Measurements from ENCODE around the gene BBS12. TPM values are rescaled to one million over a fixed set of nuclear protein-coding genes. Genes with fewer than 3 reads are reported as not detected.

The BBS12 gene
- total RNA-seq, 2 experiments from 2014 or later = 1.8 to 3.2 TPM

- BruUV-seq (replicated peaks) = no TSS peak
- Histone ChIP-seq H3K36me3 (ENCODE audit: insufficient read depth, low read length) (no peaks in the 10 kb centered on the region), H3K9me3 (ENCODE audit: low read length) (no peaks in the 10 kb centered on the region), H3K79me2 (ENCODE audit: insufficient read depth, low read depth, low read length) (no peaks in the 10 kb centered on the region), H4K20me1 (ENCODE audit: insufficient read depth, low read length) (no peaks in the 10 kb centered on the region), H3K4me3 (ENCODE audit: low read depth, low read length, poor library complexity, severe bottlenecking) (no peak overlapping the region), H3K4me2 (ENCODE audit: low read length) (no peak overlapping the region), H3K9me2 (ENCODE audit: insufficient read depth, low read length) (no peaks in the 10 kb centered on the region), H2AFZ (ENCODE audit: low read length) (no peak overlapping the region), H3K4me1 (ENCODE audit: insufficient read depth, low read length, poor library complexity, severe bottlenecking) (no peaks in the 10 kb centered on the region), H3K27ac (ENCODE audit: low read depth, low read length, poor library complexity, severe bottlenecking) (no peak overlapping the region)
- no peak for DNase-seq (ENCODE audit: low spot score)
- intact Hi-C loops (cut with micrococcal nuclease; ENCODE audit: unreplicated experiment) = no loop called here
- TF ChIP-seq EZH2phosphoT487 (IDR thresholded peaks at IDR 0.05; ENCODE audit: borderline replicate concordance, low read depth, low read length) (no peak), CTCF (conservative IDR thresholded peaks at IDR 0.05; ENCODE audit: low read length) (no peak)
- POLR2A ChIA-PET = no interaction called here
- CTCF ChIA-PET (ENCODE audit: unreplicated experiment) = no interaction called here
These were observed 30.0 kb downstream of the BBS12 start for GRCh38 chr4:122762520-122762919.

- no peak overlapping the region for H2AFZ ChIP-seq (ENCODE audit: low read length)
- intact Hi-C loops (cut with micrococcal nuclease; ENCODE audit: unreplicated experiment) = no loop called here
- no peak overlapping the region for H3K27ac ChIP-seq (ENCODE audit: low read depth, low read length, poor library complexity, severe bottlenecking)
These were observed 30.6 kb downstream of the BBS12 start for GRCh38 chr4:122762966-122763716.

More at GRCh38 chr4:122762966-122763716, 30.6 kb downstream of the BBS12 start:
- no peak for DNase-seq (ENCODE audit: low spot score)
- Histone ChIP-seq H3K4me3 (ENCODE audit: low read depth, low read length, poor library complexity, severe bottlenecking) (no peak overlapping the region), H3K79me2 (ENCODE audit: insufficient read depth, low read depth, low read length) (no peaks in the 10 kb centered on the region), H3K36me3 (ENCODE audit: insufficient read depth, low read length) (no peaks in the 10 kb centered on the region), H4K20me1 (ENCODE audit: insufficient read depth, low read length) (no peaks in the 10 kb centered on the region), H3K4me1 (ENCODE audit: insufficient read depth, low read length, poor library complexity, severe bottlenecking) (no peaks in the 10 kb centered on the region), H3K9me3 (ENCODE audit: low read length) (no peaks in the 10 kb centered on the region), H3K4me2 (ENCODE audit: low read length) (no peak overlapping the region), H3K9me2 (ENCODE audit: insufficient read depth, low read length) (no peaks in the 10 kb centered on the region)
- POLR2A ChIA-PET = no interaction called here
- TF ChIP-seq EZH2phosphoT487 (IDR thresholded peaks at IDR 0.05; ENCODE audit: borderline replicate concordance, low read depth, low read length) (no peak), CTCF (conservative IDR thresholded peaks at IDR 0.05; ENCODE audit: low read length) (no peak)
- CTCF ChIA-PET (ENCODE audit: unreplicated experiment) = no interaction called here
- no TSS peak for BruUV-seq (replicated peaks)

Data from OCI-LY7 (cell line).